H4 (cell line): Measurements from ENCODE around the gene COL12A1. TPM values are rescaled to one million over a fixed set of nuclear protein-coding genes. Genes with fewer than 3 reads are reported as not detected.

Experiments
- DNase-seq: peaks from one replicate; pipeline ENCODE4 v3.0.0-alpha.2; 2015; ENCODE audit warnings: low spot score
- total RNA-seq: library from RNA; depleted of rRNA; stranded (reverse); fragments of >200 nt; shearing (Covaris generic); gene quantifications from 2 replicates; pipeline ENCODE4 v1.2.3, GENCODE V29; 2014

Gene COL12A1
- total RNA-seq, 1 experiment from 2014 or later: 272 TPM

DNA sequence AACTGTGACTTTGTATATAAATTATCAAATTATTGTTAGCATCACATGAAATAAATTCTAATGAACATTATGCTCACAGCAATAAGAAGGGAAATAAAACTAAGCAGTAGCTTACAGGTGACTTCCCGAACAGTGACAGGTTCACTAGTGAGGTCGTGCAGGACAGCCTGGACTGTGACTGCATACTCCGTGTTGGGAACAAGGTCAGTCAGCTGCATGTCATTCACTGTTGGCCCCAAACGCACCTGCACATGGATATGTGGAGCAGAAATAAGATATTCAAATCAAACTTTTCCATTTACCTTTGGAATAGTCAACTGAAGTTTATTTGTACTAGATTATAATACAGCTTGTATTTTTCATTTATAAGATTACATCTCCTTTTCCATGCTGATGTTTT lies 60.6 kb downstream of the COL12A1 start:
- DNase-seq: no peak

DNA sequence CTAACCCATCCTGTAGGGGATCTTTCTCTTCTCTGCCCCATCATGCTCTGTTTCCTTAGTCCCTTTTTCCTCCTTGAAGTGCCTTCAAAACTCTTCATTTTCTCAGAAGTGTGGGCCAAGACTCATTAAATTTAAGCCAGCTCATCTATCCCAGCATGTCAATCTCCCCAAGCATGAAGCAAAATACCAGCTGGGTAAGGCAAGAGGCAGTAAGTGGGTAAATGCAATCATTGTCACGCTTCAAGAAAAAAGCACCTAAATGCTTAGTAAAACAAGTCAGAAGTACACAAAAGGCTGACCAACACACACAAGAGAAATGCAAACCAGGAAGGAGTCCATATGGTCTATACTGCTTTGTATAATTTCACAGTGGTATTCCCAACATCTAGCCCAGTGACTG lies 61.5 kb downstream of the COL12A1 start:
- DNase-seq: no peak

DNA sequence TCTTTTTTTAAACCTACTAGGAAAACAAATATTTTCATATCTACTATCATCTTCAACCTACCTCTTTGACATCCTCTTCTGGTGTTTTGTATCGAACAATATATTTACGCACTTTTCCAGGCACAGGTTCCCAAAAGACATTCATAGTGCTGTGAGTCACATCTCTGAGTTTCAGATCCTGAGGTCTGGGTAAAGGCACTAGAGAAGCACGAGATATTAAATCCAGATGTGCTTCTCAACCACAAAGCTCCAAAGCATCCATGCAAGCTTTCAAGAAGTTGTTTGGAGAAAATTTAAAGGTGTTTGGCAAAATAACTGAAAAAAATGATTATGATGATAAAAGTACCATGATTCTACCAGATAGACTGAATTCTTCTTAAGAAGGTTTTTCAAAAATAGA lies 62.7 kb downstream of the COL12A1 start:
- no peak for DNase-seq

DNA sequence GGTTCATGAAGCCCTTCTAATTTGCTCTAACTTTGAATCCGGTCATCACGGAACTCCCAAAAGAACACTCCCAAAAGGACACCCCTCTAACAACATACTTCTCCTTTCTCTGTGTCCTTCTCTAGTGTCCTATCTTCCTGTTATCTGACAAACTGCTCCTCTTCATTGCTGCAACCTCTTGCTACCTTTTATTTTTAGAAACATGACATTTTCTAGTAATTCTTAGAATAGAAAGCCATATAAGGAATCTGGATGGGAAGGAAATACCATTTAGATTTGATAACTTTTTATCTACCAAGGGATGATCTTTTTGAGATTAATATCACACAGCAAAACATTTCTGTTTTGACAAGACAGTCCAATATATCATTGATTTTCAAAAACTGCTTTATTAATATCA lies 63.1 kb downstream of the COL12A1 start:
- DNase-seq: no peak

DNA sequence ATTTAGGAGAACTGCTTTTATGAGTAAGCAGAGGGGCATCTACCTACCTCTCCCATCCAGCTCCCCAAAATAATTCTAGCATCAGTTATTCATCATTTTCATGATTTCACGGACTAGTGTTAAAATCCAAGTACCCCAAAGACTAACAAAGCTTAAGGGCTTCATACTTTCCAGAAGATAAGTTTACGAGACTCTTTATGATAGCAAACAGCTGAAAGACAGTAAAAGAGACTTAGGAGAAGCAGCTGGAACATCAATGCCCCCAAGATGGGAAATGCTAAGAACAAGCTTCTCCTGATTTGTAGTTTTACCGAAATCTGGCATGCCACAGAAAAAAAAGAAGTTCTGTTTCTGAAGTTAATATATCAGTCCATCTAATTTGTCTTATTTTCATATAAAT lies 70.0 kb downstream of the COL12A1 start:
- DNase-seq: no peak

DNA sequence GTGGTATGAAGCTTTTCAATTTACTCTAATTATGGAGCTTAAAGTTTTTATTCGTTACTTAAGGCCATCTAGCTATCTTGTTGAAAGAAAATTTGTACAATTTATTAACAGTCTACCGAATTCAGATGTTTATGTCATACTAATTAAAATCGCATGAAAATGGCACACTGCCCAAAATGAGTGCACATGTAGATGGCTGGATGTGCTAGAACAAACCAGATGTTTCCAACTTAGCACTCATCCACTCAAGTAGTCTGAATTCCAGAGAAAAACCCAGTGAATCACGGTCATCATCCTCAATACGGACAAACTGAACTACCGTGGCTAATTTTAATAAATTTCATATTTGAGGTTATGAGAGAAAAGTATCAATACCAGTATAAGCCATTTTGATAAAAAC lies 70.4 kb downstream of the COL12A1 start:
- DNase-seq: no peak

DNA sequence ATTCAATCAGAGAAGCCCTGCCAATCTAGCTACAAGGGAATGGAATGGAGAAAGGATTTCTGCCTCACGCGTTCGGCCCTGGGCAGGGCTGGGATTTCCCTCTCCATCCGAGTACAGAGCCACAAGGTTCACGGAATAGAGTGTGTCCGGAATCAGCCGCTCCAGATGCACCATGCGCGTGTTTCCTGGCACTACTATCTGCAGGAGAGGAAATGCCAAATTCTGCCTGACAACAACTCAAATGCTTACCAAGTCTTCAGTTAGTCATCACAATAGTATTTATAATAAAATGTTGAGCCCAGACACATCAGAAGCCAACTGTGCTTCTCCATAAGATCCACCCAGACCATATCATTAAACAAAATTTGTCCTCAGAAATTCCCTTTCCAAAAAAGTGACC lies 75.1 kb downstream of the COL12A1 start:
- no peak for DNase-seq

DNA sequence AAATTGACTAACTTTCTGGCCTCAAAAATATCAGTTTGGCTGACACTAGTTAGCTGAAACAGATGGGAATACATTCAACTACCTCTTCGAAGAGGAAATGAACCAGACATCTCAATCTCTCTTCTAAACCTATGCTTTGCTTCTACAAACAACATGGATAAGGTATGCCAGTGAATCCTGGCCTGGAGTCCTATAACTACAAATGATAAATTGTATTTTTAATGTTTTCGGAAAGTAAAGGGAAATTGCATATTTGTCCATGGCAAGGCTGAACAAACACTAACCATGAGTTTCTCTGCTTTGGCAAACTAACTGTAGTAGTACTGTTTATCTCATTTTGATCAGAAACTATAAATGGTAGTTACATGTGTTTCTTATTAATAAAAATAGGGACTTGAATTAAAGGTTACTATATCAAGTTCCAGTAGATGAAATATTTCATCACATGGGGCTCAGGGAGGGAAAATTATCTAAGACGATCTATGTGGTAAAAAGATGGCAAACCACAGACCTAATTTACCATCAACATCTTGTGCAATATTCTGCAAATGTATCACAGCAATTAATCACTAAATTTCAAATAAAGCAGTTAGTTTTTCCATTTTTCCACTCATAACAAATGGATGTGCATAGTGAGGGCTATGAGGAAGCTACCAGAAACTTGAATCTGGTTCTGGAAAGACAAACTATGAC lies 76.8 kb downstream of the COL12A1 start:
- DNase-seq: no peak

DNA sequence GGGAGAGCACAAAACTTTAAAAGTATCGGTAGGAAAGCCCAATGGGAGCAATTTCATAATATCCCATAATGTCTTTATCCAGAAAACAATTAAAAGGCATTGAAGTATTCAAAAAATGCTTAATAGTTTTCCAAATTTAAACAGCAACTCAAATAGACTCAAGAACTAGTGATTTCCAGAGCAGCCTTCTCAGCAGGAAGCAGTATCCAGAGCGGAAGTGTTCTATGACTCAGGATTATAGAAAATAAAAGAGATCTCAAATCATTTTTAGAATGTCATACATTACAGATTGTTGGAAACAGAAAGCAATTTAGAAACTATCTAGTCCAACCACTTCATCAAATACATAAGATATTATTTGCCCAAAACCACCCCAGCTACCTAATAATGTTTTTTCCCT lies 79.3 kb downstream of the COL12A1 start:
- no peak for DNase-seq

DNA sequence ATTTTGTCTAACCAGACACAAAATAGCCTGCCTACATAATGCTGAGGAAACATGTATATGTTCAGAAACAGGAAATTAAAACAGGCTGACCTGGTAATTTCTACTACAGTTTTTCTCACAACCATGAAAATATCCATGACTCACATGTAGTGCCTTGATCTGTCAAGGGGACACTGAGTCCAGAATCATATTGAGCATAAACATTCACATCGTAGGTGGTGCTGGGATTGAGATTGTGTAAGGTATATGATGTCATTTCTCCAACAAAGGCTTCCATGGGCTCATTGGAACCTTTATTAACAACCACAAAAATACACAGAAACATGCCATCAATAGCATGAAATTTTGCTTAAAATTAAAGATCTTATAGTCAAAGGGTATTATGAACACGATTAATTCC lies 80.9 kb downstream of the COL12A1 start:
- DNase-seq: no peak

DNA sequence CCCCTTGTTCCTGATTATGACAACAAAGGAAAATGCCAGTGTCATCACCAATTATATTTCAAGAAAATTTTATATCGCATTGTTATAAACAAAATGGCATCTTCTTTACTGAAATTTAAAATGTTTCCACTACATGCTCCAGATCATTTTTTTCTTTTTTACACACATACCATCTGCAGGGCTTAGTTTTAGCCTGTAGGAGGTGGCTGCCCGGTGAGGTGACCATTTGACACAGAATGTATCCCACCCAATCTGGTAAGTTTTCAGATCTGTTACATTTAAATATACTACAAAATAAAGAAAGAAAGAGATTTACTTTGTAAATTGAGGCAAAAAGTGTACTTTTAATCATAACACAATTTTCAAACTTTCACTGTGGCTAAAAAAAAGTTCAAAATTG lies 81.8 kb downstream of the COL12A1 start:
- DNase-seq: no peak

DNA sequence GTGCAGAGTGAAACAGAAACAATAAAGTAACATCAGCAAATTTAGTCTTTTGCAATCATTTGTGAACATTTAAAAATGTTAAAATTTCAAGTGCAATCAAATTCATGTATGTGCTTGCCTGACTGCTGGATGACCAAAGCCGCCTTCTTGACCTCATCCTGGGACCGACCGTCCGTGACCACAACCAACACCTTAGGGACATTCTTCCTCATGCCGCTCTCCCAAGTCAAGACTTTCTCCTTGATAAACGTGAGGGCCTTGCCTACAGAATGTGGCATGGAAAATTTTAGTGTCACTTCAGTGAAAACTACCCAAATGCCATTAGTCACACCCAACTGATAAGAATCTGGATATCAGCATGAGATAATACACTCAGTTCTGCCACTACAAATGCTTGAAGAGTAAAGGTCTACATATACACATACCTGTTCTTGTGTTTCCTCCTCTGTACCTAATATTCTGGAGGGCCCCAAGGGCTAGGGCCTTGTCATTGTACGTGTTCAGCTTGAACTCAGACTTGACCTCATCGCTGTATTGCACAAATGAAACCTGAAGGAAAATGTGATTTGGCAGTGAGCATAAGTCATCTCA lies 86.8 kb downstream of the COL12A1 start:
- DNase-seq: no peak

DNA sequence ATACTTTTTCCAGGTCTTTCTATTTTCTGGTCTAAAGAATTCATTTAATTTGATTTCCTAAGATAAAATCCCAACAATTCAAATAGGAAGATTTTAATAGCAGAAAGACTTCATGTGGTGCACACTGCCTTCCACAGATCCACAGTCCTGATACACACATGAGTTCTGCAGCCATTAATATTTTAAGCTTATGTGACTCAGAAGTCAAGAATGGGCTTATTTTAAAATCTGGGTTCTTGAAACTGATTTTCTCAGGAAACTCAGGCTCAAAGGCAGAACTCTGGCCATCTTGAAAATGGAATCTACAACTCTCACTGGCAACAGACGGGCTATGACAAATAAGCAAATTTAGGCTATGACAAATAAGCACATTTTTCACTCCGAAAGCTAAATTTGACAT lies 88.2 kb downstream of the COL12A1 start:
- DNase-seq: no peak

DNA sequence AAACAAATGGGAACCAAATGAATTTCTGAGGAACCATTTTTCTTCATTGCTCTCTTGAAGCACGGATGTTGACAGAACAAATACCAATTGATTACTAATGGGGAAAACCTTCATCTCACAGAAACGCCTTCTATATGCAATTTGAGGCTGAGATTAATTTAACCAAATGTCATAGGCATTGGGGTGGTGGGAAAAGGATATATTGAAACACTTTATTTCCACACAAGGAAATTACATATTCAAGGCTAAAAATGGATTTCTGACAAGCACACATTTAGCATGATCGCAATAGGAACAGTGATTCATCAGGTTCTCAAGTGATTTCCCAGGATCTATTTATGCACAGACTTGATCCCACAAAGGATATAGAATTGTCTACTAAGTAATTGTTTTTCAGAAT lies 88.9 kb downstream of the COL12A1 start:
- DNase-seq: no peak

DNA sequence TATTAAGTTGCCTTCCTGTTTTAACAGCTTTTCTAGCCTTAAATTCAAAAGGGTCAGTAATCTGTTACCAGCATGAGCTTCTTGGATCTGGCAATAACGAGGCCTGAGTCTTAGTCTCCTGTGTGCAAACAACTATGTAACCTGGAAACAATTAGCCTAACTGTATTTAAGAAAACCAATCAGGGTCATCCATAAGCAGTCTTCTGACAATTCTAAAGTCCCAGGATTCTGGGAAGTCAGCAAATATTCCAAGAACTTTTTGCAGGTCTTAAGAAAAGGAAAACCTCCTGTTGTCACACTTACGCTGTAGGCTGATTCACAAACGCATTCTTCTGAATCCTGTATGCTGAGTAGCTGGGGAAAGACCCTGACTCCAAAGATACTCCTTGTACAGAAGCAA lies 90.4 kb downstream of the COL12A1 start:
- no peak for DNase-seq

DNA sequence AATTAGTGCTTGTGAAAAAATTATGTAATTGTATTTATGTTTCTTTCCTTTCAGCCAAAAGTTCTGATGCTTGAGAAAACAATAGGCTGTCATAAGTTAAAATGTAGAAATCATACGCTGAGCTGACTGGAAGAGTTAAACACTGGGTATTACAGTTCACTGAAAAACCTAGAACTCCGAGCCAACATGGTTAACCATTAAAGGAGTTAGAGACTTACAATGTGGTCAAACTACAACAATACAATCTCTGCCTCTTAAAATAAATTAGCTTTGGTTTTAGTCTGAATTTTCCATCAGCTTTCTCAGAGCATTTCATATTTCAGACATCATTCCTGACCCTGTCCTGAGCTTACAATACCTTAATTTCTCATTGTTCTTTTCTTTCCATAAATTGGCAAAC lies 91.0 kb downstream of the COL12A1 start:
- no peak for DNase-seq

DNA sequence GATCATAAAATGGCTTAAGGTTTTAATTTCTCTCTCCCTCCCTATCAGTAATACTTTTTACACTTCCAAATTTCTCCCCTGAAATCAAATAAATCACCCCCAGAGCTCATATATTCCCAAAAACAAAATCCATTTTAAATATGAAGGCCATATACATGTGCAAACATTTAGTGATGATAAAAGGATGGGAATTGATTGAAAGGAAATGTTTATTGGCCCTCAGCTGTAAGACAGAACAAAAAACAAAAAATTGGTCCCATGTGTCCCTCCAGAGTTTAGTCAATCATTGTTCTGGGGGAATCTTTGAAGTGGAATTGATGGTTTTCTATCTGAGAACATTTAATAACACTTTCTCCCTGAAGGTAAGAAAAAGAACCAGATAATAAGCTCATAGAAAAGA lies 91.7 kb downstream of the COL12A1 start:
- no peak for DNase-seq

DNA sequence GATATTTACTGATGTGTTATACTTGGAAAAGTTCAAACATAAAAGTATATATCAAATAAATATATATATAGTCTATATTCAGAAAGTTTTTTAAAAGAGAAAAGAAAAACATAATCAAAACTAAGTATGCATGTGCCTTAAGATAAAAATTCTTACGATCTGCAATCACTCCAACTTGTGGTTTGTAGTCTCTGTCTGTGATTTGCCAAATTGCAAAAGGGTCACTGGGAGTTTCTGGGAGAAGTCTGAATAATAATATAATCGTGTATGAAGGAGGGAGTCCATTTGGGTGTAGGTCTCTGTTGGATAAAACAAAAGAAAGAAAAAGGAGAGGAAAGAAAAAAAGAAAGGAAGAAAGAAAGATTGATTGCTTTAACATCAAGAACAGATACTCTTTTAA lies 92.4 kb downstream of the COL12A1 start:
- DNase-seq: no peak

DNA sequence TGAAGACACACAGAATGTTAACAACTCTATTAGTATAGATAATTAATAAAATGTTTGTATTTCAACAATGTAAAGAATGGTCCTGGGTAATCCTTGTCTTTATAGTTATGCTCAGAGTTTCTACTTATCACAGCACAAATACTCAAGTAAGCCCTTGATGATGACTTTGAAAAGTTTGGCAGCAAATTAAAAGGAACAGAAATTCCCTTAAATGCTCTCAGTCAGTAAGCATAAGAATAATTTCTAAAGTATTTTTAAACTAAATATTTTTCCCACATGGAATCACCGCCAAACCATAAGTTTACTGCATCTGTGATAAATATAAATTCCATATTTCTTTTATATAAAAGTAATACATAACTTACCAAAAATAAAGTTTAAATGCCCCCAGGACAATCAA lies 96.1 kb downstream of the COL12A1 start:
- DNase-seq: no peak

DNA sequence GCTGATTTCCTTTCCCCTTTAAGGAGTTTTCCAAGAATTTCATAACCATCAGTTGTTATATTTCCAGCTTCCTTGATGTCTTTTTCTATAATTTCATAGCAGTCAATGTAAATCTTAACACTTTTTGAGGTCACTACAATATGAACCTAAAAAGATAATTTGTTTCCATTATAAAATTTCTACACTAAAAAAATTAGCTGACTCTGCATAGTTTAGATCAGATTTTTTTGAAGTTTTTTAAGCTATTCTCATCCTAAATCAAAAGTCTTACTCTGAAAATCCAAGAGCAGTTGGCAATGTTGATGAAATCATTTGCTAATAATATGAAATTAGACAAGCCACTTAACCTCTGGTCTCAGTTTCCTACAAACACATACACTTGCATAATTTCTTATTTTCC lies 96.8 kb downstream of the COL12A1 start:
- DNase-seq: no peak

DNA sequence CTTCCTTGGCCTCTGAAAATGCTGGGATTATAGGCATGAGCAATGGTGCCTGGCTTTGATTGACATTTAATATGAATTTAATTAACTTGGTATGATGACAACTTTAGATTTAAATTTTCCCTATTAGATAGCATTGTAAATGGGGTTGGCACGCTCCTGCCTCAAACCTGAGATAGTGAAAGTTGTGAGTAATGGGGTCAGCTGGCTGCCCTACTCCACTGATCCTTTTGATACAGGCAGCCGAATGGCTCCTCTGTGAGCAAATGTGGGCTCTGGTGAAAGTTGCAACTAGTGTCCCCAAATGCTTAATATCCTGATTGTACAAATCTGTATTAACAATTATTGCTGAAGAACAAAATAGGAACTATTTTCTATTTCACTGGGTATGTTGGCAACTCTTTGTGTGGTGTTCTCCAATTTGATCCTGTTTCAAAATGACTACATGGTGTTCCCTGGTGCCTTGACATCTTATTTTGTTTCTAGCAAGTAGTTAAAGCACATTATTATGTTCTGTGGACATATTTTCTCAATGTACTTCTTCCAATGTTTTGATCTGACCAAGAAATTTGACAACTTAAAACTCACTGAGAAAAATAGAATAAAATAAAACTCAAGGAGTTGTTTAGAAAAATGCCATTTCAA lies 97.4 kb downstream of the COL12A1 start:
- DNase-seq: no peak

DNA sequence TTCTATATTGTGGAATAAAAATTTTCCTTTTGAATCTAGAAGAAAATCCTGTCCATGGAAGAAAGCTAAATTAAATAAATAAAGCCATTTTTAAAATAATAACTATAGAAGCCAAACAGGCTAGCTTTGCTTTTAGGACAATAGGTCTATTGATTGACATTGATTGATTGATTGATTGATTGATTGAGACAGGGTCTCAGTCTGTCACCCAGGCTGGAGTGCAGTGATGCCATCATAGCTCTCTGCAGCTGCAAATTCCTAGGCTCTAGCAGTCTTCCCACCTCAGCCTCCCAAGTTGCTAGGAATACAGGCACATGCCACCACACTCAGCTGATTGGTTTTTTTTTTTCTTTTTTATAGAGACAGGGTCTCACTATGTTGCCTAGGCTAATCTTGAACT lies 97.9 kb downstream of the COL12A1 start:
- no peak for DNase-seq

DNA sequence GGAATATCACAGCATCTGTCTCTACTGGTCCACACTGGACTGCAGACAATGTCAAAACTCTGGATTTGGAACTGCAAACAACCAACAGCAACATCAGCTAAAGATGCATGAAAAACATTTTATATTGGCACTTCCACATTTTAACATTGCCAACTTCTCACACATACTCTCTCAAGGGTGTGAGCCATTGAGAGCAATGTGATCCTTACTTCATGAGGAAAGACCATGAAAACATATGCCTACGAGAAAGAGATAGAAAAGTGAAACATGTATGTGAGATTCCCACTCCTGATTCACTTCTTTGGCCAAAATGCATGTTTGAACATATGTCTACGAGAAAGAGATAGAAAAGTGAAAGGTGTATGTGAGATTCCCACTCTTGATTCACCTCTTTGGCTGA lies 99.4 kb downstream of the COL12A1 start:
- DNase-seq: no peak

DNA sequence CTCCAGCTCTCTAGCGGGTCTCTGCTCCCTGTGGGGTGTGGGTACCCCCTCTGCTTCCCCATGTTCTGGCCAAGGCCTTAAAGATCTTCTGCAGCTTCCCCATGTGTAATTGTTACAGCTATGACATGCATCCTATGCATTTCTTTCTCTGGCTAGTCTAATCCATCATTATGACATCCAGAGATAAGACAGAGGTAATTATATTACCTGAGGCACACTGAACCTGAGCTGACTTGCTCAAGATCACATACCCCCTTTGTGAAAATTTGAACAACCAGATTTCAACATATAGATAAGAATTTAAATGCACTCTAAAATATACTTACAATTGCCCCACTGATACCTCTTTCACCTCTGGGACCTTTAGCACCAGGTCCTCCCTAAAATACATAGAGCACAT lies 102.4 kb downstream of the COL12A1 start:
- DNase-seq: no peak
